Activated naive CD8-positive, alpha-beta T cell treated with anti-CD3 and anti-CD28 coated beads, Interleukin-2, amount 50 U/mL, for 24 hours (primary cell): Measurements from ENCODE around the gene LSMEM2.
"Not testable (repeated sequence)": the region's sequence is repeated elsewhere in the genome, so short reads cannot be mapped to it uniquely, and the experiment has no call there.

ENCODE experiments used
- ATAC-seq: fragments of 150-1000 bp; cut with Tn5 transposase; one replicate; pipeline ENCODE4 v1.10.0; 2021
- DNase-seq: peaks from one replicate; pipeline ENCODE4 v3.0.0; 2021
- H3K27ac Mint-ChIP-seq: one replicate; pipeline ENCODE4 v1.8.0; 2021; ENCODE audit warnings: mild to moderate bottlenecking, mixed read lengths
- H3K27me3 Mint-ChIP-seq: one replicate; pipeline ENCODE4 v1.8.0; 2021; ENCODE audit warnings: mixed read lengths
- H3K36me3 Mint-ChIP-seq: one replicate; pipeline ENCODE4 v1.8.0; 2021; ENCODE audit warnings: low read depth, mixed read lengths
- H3K4me1 Mint-ChIP-seq: one replicate; pipeline ENCODE4 v1.8.0; 2021; ENCODE audit warnings: mixed read lengths
- H3K4me3 Mint-ChIP-seq: one replicate; pipeline ENCODE4 v1.8.0; 2021; ENCODE audit warnings: mild to moderate bottlenecking, moderate library complexity, mixed read lengths
- H3K9me3 Mint-ChIP-seq: one replicate; pipeline ENCODE4 v1.8.0; 2021; ENCODE audit warnings: mixed read lengths

Gene LSMEM2

DNA sequence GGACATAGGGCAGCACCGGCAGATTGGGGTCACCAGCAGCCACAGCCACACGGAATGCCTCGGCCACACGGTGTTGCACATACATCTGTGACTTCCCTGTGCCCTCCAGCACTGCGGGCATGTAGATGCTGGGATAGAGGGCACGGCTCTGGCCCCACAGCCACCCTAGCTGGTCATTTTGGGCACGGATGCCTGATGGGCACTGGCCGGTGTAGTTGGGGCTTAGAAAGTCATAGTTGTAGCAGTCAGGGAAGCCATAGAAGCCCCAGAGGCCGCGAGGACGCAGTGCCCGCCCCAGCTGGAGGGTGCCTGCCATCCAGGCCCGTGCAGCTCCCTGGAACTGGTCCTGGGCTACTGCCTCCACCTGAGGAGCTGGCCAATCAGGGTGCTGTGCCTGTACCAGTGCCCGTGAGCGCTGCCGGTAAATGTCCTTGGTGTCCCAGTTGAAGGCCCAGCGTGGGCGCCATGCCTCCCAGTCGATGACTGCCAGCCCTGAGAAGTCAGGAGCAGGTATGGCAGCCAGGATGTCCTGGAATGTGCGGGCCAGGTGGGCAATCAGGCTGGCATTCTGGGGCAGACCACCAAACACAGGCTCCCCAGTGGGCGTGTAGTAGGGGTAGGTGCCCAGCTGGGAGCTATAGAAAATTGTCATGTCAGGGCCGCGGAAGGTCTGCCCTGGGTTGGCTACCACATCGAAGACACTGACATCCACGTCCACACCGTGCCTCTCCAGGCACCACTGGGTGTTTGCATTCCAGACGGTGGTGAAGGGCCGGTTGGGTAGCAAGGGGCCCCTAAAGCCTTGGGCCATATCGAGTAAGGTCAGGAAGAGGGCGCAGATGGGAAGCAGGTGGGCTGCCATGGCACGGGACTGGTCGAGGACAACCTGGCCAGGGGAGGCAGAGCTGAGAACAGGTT is 23.5 kb downstream of the LSMEM2 start:
- Mint-ChIP-seq H3K4me1 (peaks cover 29% of the 10 kb centered on the region), H3K27ac (no peak overlapping the region), H3K27me3 (no peaks in the 10 kb centered on the region), H3K9me3 (no peaks in the 10 kb centered on the region), H3K4me3 (no peak overlapping the region), H3K36me3 (no peaks in the 10 kb centered on the region)
- ATAC-seq (no peak), DNase-seq (no peak)

DNA sequence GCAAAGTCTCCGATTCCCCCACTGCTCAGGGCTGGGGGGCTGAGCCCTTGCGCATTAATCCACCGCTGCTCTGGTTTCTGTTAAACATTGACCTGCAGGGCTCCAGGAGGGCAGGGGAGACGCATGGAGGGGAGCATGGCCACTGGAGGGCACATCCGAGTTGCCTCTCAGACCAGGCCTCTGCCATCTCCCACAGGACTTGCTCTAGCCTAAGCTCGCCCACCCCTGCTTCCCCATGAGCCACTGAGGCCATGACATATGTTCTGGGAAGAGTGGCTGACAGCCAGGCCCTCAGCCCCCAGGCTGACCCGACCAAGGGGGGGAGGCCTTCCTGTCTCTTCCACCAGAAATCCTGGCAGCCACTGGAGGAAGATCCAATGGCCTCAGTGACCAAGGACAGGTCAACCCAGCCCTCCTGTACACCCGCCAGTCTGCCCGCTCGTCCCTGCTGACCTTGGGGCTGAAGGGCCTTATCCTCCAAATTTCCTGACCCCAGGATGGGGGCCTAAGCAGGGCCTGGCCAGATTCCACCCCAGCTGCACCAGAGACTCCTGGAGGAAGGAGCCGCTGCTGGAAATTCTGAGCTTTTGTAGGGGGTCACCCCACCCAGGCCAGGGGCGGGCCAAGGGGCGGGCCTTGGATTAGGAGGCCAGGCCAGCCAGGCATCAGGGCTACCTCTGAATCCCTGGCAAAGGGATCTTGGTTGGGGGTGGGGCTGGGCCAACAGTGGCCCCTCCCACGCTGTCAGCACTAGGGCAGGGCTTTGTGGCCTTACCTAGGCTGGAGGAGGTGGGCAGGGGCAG is 24.3 kb downstream of the LSMEM2 start, which contains the start of gene HYAL1:
TSS of gene HYAL1 (minus strand) at position 562 of the 803 bp plus-strand sequence. CDS start 618 bp downstream, outside the sequence.
- H3K9me3 Mint-ChIP-seq: no peaks in the 10 kb centered on the region
- ATAC-seq (no peak), DNase-seq (peak; percentile 3)
- no peaks in the 10 kb centered on the region for H3K27me3 Mint-ChIP-seq
- H3K36me3 Mint-ChIP-seq: no peaks in the 10 kb centered on the region
- no peak within 1 kb of the TSS for H3K27ac Mint-ChIP-seq
- no peak within 1 kb of the TSS for H3K4me3 Mint-ChIP-seq
- H3K4me1 Mint-ChIP-seq: peaks cover 24% of the 10 kb centered on the region

DNA sequence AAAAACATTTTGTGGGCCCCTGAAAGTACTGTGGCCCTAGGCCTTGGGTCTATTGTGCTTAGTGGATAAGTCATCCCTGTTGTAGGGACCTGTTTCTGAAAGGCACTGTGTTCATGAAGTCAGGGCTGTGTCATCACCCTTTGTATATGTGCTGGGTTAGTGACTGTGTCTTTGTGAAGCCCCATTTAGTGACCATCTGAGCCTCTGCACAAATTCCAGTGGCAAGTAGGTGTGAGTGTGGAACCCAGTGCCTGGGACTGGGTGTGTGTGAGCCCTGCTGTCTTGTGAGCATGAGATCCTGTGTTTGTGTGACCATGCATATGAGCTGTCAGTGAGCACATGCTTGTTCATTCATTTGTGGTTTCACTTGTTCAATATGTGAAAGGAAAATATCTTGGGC is 25.7 kb downstream of the LSMEM2 start:
- DNase-seq (peak; percentile 2), ATAC-seq (peak; percentile 48)
- Mint-ChIP-seq H3K4me1 (peaks cover 19% of the 10 kb centered on the region), H3K4me3 (no peak overlapping the region), H3K9me3 (no peaks in the 10 kb centered on the region), H3K27ac (no peak overlapping the region), H3K36me3 (peaks cover 5% of the 10 kb centered on the region), H3K27me3 (no peaks in the 10 kb centered on the region)

DNA sequence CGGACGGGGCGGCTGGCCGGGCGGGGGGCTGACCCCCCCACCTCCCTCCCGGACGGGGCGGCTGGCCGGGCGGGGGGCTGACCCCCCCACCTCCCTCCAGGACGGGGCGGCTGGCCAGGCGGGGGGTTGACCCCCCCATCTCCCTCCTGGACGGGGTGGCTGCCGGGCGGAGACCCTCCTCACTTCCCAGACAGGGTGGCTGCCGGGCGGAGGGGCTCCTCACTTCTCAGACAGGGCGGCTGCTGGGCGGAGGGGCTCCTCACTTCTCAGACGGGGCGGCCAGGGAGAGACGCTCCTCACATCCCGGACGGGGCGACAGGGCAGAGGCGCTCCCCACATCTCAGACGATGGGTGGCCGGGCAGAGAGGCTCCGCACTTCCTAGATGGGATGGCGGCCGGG is 33.2 kb downstream of the LSMEM2 start:
- H3K27me3 Mint-ChIP-seq, H3K9me3 Mint-ChIP-seq, DNase-seq, H3K4me3 Mint-ChIP-seq, ATAC-seq, H3K27ac Mint-ChIP-seq: not testable (repeated sequence)
- Mint-ChIP-seq H3K4me1 (peaks cover 11% of the 10 kb centered on the region), H3K36me3 (peaks cover 11% of the 10 kb centered on the region)

DNA sequence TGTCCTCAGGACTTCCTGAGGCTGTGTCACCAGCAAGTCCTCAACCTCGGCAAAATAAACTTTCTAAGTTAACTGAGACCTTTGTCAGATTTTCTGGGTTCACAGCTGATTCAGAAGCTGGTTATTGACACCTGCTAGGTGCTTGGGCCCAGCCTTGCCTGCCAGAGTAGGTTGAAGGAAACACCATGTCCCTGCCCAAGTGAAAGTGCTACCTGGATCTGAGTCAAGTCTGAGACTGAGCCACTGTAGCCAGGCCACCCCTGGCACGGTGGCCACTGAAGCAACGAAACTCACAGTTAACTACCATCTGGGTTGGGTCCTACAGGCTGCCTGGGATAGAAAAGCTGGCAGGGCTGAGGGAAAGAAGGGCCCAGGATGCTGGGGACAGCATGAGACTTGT is 35.5 kb downstream of the LSMEM2 start:
- H3K4me1 Mint-ChIP-seq: peaks cover 23% of the 10 kb centered on the region
- DNase-seq (no peak), ATAC-seq (no peak)
- H3K4me3 Mint-ChIP-seq: no peak overlapping the region
- H3K9me3 Mint-ChIP-seq: no peaks in the 10 kb centered on the region
- H3K36me3 Mint-ChIP-seq: peaks cover 10% of the 10 kb centered on the region
- H3K27ac Mint-ChIP-seq: no peak overlapping the region
- H3K27me3 Mint-ChIP-seq: no peaks in the 10 kb centered on the region

DNA sequence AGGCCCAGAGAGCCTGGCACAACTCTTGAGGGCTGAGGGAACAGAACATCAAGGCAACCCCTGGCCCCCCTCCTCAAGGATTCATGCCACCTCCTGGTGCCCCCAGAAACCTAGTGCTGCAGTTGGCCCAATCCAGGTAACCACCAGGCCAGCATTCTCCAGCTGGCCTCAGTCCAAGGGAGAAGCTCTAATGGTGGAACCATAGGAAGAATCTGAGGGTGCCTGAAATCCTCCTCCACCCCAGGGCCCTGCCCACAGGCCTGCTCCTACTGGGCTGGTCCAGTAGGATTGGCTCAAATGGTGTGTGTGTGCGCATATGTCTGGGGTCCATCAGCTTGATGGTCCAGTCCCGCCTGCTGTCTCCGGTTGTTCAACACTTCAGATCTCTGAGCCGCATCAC is 35.9 kb downstream of the LSMEM2 start:
- H3K4me1 Mint-ChIP-seq: peaks cover 26% of the 10 kb centered on the region
- H3K36me3 Mint-ChIP-seq: peaks cover 6% of the 10 kb centered on the region
- H3K27me3 Mint-ChIP-seq: no peaks in the 10 kb centered on the region
- DNase-seq: no peak
- H3K27ac Mint-ChIP-seq: no peak overlapping the region
- H3K4me3 Mint-ChIP-seq: no peak overlapping the region
- ATAC-seq: no peak
- no peaks in the 10 kb centered on the region for H3K9me3 Mint-ChIP-seq

DNA sequence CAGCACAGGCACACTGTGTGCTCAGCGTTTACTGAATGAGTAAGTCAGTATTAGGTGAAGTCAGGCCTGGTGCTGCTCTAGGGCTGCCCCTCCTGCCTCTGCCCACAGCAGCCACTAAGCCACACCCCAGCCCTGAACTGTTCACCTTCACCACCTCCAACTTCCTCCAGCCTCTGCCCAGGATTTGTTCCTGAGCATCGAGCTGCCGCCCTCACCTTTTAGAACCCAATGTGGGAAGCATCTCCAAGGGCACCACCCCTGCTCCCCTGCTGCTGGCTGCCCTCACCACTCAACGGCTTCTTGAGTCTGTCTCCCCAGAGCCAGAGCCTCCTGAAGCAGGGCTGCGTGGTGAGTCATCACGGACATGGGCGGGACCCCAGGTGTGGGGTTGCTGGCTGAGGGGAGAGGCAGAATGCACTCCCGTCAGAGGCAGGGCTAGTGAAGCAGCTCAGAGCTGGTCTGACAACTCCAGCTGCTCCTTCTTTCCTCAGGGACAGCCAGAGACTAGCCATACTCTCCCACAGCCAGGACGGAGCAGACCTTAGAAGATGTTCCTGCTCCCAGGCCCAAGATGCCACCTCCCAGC is 37.9 kb downstream of the LSMEM2 start:
- ATAC-seq (peak; percentile 47), DNase-seq (peak; percentile 52)
- Mint-ChIP-seq H3K36me3 (peaks cover 5% of the 10 kb centered on the region), H3K4me1 (peaks cover 34% of the 10 kb centered on the region), H3K27ac (peak overlapping the region; percentile 47), H3K9me3 (no peaks in the 10 kb centered on the region), H3K4me3 (no peak overlapping the region), H3K27me3 (no peaks in the 10 kb centered on the region)

DNA sequence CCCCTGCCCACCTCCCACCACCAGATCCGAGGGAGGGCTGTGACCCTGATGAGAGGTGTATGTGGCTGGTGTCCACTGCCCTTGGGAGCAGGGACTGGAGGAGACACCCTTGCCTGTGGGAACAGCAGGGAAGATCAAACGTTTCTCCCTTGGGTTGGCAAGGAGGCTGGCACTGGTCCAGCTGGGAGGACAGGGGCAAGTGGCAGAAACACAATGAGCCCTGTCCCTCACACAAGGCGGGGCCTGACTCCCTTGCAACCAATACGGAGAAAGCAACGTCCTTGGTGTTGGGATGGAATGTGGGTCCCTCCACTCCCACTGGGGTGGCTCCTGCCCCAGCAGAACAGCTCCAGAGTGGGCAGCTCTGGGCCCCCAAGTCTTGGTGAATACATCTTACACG is 38.4 kb downstream of the LSMEM2 start:
- ATAC-seq: no peak
- Mint-ChIP-seq H3K27me3 (no peaks in the 10 kb centered on the region), H3K9me3 (no peaks in the 10 kb centered on the region), H3K27ac (no peak overlapping the region), H3K4me1 (peaks cover 34% of the 10 kb centered on the region), H3K4me3 (no peak overlapping the region), H3K36me3 (peaks cover 5% of the 10 kb centered on the region)
- no peak for DNase-seq

DNA sequence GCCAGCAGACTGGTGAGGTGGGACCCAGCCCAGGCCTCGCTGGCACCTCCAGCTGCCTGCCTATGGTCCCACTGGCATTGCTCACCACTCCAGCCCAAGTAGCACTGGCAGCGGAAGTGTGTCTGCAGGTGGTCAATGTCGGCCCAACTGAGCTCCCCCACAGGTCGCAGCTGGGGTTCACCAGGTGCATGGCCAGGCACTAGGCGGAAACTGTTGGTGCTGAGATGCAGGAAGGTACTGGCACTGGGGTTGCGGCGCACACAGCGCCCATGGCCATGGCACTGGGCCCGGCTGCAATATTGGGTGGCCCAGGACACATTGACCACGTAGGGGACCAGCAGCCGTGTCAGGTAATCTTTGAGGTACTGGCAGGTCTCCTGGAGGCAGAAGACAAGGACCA is 39.3 kb downstream of the LSMEM2 start:
- ATAC-seq: no peak
- Mint-ChIP-seq H3K4me1 (peaks cover 34% of the 10 kb centered on the region), H3K27ac (no peak overlapping the region), H3K4me3 (no peak overlapping the region), H3K36me3 (peaks cover 5% of the 10 kb centered on the region), H3K27me3 (no peaks in the 10 kb centered on the region), H3K9me3 (no peaks in the 10 kb centered on the region)
- no peak for DNase-seq

DNA sequence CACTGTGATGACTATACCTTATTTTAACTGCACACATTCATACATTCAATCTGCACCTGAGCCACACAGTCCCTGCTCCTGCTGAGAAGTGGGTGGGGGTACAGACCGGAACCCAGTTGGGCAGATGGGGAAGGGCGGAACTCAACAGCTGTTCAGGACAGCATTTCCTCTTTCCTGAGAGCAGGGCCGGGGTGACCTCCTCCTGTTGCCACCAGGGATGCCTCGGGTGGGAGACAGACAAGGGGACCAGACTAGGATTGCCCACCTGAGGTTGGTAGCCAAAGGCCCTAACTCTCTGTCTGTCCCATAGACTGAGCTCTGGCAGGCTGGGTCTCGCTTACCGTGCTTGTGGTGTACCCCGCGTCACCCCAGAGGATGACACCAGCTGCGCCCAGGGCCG is 39.7 kb downstream of the LSMEM2 start:
- Mint-ChIP-seq H3K27me3 (no peaks in the 10 kb centered on the region), H3K4me1 (peaks cover 34% of the 10 kb centered on the region), H3K9me3 (no peaks in the 10 kb centered on the region), H3K36me3 (peaks cover 5% of the 10 kb centered on the region), H3K27ac (no peak overlapping the region), H3K4me3 (no peak overlapping the region)
- ATAC-seq: no peak
- DNase-seq: no peak

DNA sequence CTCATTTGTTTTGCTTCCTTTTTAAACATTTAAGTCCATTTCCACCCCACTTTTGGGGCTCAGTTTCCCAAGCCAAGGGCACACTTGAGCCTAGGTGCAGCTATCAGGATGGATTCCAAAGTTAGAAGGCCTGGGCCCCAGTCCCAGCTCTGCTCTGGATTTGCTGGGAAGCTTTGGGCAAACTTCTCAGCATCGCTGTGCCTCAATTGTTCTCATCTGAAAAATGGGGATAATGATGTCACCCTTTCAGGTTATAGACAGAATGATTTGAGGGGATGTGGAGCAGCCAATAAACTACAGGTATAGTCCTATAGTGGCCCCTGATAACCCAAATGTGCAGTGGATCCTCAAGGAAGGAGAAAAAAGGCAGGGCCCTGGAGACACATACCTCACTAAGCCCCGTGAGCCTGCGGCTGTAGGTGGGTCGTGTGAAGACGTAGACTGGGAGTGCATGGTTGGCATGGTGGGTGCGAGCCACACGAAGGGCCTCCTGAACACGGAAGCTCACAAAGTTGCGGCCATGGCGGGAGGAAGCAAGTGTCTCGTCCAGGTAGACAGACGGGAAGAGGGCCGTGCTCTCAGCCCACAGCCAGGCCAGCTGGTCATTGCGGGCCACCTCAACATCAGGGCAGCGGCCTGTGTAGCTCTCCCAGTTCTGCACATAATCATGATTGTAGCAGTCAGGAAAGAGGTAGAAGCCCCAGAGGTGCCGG is 40.5 kb downstream of the LSMEM2 start:
- Mint-ChIP-seq H3K9me3 (no peaks in the 10 kb centered on the region), H3K36me3 (peaks cover 5% of the 10 kb centered on the region), H3K27ac (no peak overlapping the region), H3K4me3 (no peak overlapping the region), H3K27me3 (no peaks in the 10 kb centered on the region), H3K4me1 (peaks cover 34% of the 10 kb centered on the region)
- DNase-seq (no peak), ATAC-seq (no peak)

DNA sequence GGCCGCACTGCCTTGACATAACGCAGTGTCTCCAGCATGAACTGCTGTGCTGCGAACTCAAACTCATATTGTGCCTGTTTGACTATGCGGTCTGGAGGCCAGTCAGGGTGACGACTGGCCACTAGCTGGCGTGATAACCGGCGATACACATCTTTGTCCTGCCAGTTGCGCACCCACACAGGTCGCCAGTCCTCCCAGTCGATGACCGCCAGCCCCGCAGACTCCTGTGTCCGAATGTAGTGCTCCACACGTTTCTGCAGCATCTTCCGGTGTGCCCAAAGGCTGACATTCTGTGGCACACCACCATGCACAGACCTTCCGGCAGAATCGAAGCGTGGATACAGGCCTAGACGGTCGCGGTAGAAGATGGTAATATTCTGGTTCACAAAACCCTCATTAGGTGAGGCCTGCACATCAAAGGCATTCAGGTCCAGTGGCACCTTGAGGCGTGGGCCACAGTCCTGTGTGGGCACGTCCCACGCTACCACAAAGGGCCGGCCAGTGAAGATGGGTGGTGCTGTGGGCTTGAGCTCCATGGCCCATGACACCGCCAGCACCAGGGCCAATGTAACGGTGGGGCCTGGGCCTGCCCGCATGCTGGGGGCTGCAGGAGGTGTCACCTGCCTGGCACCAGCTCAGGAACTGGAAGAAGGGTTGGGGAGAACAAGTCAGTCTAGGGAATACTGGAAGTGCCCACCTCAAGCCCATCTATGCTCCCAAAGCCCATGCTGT is 41.2 kb downstream of the LSMEM2 start:
- ATAC-seq: no peak
- peaks cover 5% of the 10 kb centered on the region for H3K36me3 Mint-ChIP-seq
- no peaks in the 10 kb centered on the region for H3K27me3 Mint-ChIP-seq
- DNase-seq: no peak
- peaks cover 33% of the 10 kb centered on the region for H3K4me1 Mint-ChIP-seq
- peak overlapping the region; percentile 87 for H3K4me3 Mint-ChIP-seq
- no peaks in the 10 kb centered on the region for H3K9me3 Mint-ChIP-seq
- H3K27ac Mint-ChIP-seq: no peak overlapping the region

DNA sequence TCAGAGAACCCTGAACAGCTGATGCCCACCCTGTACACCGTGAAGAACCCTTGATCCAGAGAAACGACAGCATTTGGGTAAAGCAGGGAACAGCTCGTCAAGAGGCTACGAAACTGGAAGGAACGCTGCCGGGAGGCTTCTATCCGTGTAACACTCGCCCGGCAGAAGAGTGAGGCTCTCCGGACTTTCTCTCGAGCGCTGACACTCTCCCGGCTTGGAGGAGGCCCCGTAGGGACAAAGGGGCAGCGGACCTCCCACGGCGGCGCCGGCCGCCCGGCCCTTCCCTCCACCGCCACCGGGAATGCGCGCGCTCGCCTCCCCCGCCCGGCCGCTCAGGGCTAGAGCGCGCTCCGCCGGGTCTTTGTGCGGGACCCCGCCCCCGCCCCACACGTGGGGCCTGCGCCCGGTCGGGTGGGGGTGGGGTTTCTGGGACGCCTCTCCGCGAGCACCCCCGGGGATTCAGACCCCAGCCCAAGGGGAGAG is 42.0 kb downstream of the LSMEM2 start:
- H3K27ac Mint-ChIP-seq: peak overlapping the region; percentile 73
- H3K27me3 Mint-ChIP-seq: no peaks in the 10 kb centered on the region
- peak; percentile 67 for DNase-seq
- peak overlapping the region; percentile 87 for H3K4me3 Mint-ChIP-seq
- peak; percentile 48 for ATAC-seq
- no peaks in the 10 kb centered on the region for H3K9me3 Mint-ChIP-seq
- H3K36me3 Mint-ChIP-seq: peaks cover 5% of the 10 kb centered on the region
- peaks cover 32% of the 10 kb centered on the region for H3K4me1 Mint-ChIP-seq
